WTC11 (cell line): ENCODE results near the gene STON2. TPM values are rescaled to one million over a fixed set of nuclear protein-coding genes. Genes with fewer than 3 reads are reported as not detected.

ENCODE experiments used
- ATAC-seq: fragments of 200-7000 bp; cut with Tn5 transposase; 2 replicates; pipeline ENCODE4 v1.10.0; 2021; ENCODE audit warnings: mild to moderate bottlenecking, moderate library complexity
- CTCF ChIA-PET: fragments of 300-600 bp; sonication (Branson Sonifier 250); formaldehyde crosslinking; loops from one replicate; lab custom pipeline; 2021; ENCODE audit warnings: antibody characterized with exemption; lab: Charles Lee
- POLR2A ChIA-PET: fragments of 350-600 bp; sonication (Branson Sonifier 250); formaldehyde crosslinking; loops from one replicate; lab custom pipeline; 2021; ENCODE audit warnings: antibody characterized with exemption; lab: Charles Lee
- DNase-seq: peaks from one replicate; pipeline ENCODE4 v3.0.0; 2021; ENCODE audit warnings: low spot score
- H3K27ac Mint-ChIP-seq: 2 replicates; pipeline ENCODE4 v1.8.0; 2021; ENCODE audit warnings: mixed read lengths
- H3K27me3 Mint-ChIP-seq: 2 replicates; pipeline ENCODE4 v1.8.0; 2021; ENCODE audit warnings: low read depth, mild to moderate bottlenecking, moderate library complexity, mixed read lengths
- H3K36me3 Mint-ChIP-seq: 2 replicates; pipeline ENCODE4 v1.8.0; 2021; ENCODE audit warnings: mixed read lengths
- H3K4me1 Mint-ChIP-seq: 2 replicates; pipeline ENCODE4 v1.8.0; 2022; ENCODE audit warnings: mixed read lengths
- H3K4me3 Mint-ChIP-seq: 2 replicates; pipeline ENCODE4 v1.8.0; 2021; ENCODE audit warnings: mild to moderate bottlenecking, moderate library complexity, mixed read lengths
- H3K9me3 Mint-ChIP-seq: 2 replicates; pipeline ENCODE4 v1.8.0; 2021; ENCODE audit warnings: mixed read lengths
- ATF3 ChIP-seq: sonication (generic); formaldehyde crosslinking; conservative IDR thresholded peaks from 2 replicates; pipeline ENCODE4 v1.8.1; 2022; ENCODE audit warnings: mild to moderate bottlenecking, missing genetic modification reagents
- CBFB ChIP-seq: sonication (generic); formaldehyde crosslinking; IDR thresholded peaks from 2 replicates; pipeline ENCODE4 v1.8.1; 2022; ENCODE audit warnings: mild to moderate bottlenecking, low read depth, missing genetic modification reagents
- FOXJ3 ChIP-seq: sonication (generic); formaldehyde crosslinking; IDR thresholded peaks from 2 replicates; pipeline ENCODE4 v1.9.0; 2021; ENCODE audit warnings: missing genetic modification reagents, mild to moderate bottlenecking, borderline replicate concordance
- GTF2I ChIP-seq: fragments of 250-450 bp; sonication (Bioruptor Pico); conservative IDR thresholded peaks from 2 replicates; pipeline ENCODE4 v1.4.0; 2021; ENCODE audit warnings: mild to moderate bottlenecking
- IRF1 ChIP-seq: sonication (generic); formaldehyde crosslinking; IDR thresholded peaks from 2 replicates; pipeline ENCODE4 v1.8.0; 2023; ENCODE audit warnings: missing genetic modification reagents
- MXD4 ChIP-seq: fragments of 250-450 bp; sonication (Bioruptor Pico); IDR thresholded peaks from 2 replicates; pipeline ENCODE4 v1.8.0; 2021; ENCODE audit warnings: mild to moderate bottlenecking, moderate library complexity, borderline replicate concordance
- NFE2L1 ChIP-seq: sonication (generic); formaldehyde crosslinking; IDR thresholded peaks from 2 replicates; pipeline ENCODE4 v1.8.1; 2023; ENCODE audit warnings: missing genetic modification reagents
- NR1H2 ChIP-seq: sonication (generic); formaldehyde crosslinking; IDR thresholded peaks from 2 replicates; pipeline ENCODE4 v1.9.0; 2021; ENCODE audit warnings: mild to moderate bottlenecking, moderate library complexity, missing genetic modification reagents
- NR3C1 ChIP-seq: sonication (generic); formaldehyde crosslinking; conservative IDR thresholded peaks from 2 replicates; pipeline ENCODE4 v1.8.1; 2023; ENCODE audit warnings: low read depth, mild to moderate bottlenecking, missing genetic modification reagents
- PRRX2 ChIP-seq: fragments of 250-450 bp; sonication (Bioruptor Pico); IDR thresholded peaks from 2 replicates; pipeline ENCODE4 v1.8.0; 2021; ENCODE audit warnings: mild to moderate bottlenecking
- SMAD4 ChIP-seq: sonication (generic); formaldehyde crosslinking; IDR thresholded peaks from 2 replicates; pipeline ENCODE4 v1.8.0; 2022; ENCODE audit warnings: mild to moderate bottlenecking, missing genetic modification reagents
- SOX15 ChIP-seq: fragments of 250-450 bp; sonication (Bioruptor Pico); IDR thresholded peaks from 2 replicates; pipeline ENCODE4 v1.9.0; 2021; ENCODE audit warnings: mild to moderate bottlenecking
- TEAD4 ChIP-seq: sonication (generic); formaldehyde crosslinking; IDR thresholded peaks from 2 replicates; pipeline ENCODE4 v1.8.0; 2022; ENCODE audit warnings: mild to moderate bottlenecking, missing genetic modification reagents
- ZNF317 ChIP-seq: sonication (generic); formaldehyde crosslinking; IDR thresholded peaks from 2 replicates; pipeline ENCODE4 v1.8.1; 2023; ENCODE audit warnings: low read depth, mild to moderate bottlenecking, moderate library complexity, missing genetic modification reagents, borderline replicate concordance
- ZNF423 ChIP-seq: fragments of 250-450 bp; sonication (Bioruptor Pico); IDR thresholded peaks from 2 replicates; pipeline ENCODE4 v2.1.2; 2022; ENCODE audit warnings: mild to moderate bottlenecking, moderate library complexity
- total RNA-seq: library from RNA; stranded (reverse); gene quantifications from 3 replicates; pipeline ENCODE4 v1.2.3, GENCODE V29; 2021
- TF ChIP-seq, protein P1 (sequence below): fragments of 250-450 bp; sonication (Bioruptor Pico); IDR thresholded peaks from 2 replicates; pipeline ENCODE4 v1.9.0; 2021; ENCODE audit warnings: moderate library complexity, mild to moderate bottlenecking, inconsistent platforms, borderline replicate concordance
- TF ChIP-seq, protein P2 (sequence below): sonication (generic); formaldehyde crosslinking; IDR thresholded peaks from 2 replicates; pipeline ENCODE4 v1.8.1; 2022; ENCODE audit warnings: low read depth, mild to moderate bottlenecking, moderate library complexity, missing genetic modification reagents, borderline replicate concordance
- TF ChIP-seq, protein P3 (sequence below): fragments of 250-450 bp; sonication (Bioruptor Pico); IDR thresholded peaks from 2 replicates; pipeline ENCODE4 v1.9.0; 2021; ENCODE audit warnings: mild to moderate bottlenecking

STON2 gene
- total RNA-seq, 1 experiment from 2014 or later: 69.2 TPM

GRCh38 chr14:81329640-81330381 lies 70.3 kb downstream of the STON2 start:
- Mint-ChIP-seq H3K36me3 (no peaks in the 10 kb centered on the region), H3K9me3 (no peaks in the 10 kb centered on the region), H3K4me1 (peaks cover 25% of the 10 kb centered on the region), H3K27ac (no peak overlapping the region), H3K4me3 (no peak overlapping the region), H3K27me3 (no peaks in the 10 kb centered on the region)
- ChIA-PET CTCF (interaction anchor here (1.0 kb wide), 1 partner anchor 60 kb away, joined by 4 read pairs; no protein-coding TSS in a partner anchor), POLR2A (interaction anchor here (0.5 kb wide), 1 partner anchor 21 kb away, joined by 3 read pairs; no protein-coding TSS in a partner anchor)
- TF ChIP-seq, protein P1, sequence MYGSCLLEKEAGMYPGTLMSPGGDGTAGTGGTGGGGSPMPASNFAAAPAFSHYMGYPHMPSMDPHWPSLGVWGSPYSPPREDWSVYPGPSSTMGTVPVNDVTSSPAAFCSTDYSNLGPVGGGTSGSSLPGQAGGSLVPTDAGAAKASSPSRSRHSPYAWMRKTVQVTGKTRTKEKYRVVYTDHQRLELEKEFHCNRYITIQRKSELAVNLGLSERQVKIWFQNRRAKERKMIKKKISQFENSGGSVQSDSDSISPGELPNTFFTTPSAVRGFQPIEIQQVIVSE (CRISPR knock-in tag): no peak
- TF ChIP-seq NR3C1 (CRISPR knock-in tag) (no peak), SMAD4 (CRISPR knock-in tag) (no peak), GTF2I (no peak), SOX15 (no peak), TEAD4 (CRISPR knock-in tag) (no peak), FOXJ3 (CRISPR knock-in tag) (no peak)
- DNase-seq: no peak
- no peak for ATAC-seq

DNA sequence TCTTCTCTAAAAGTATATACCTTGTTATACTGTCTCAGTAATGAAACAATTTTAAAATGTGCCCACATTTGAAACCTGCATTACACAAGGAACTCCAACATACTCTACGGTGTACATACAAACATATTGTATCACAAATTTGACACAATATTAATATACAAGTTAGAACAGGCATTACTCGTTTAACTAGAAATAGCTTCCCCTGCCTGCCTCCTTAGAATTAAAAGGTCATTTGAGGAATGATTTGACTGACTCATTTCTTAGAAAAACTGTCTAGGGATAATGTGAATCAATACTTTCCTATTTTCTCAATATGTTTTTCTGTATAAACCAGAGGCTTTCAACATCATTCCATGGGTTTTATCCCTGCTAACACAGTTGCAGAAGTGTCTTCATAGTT lies 73.7 kb downstream of the STON2 start:
- no peak for DNase-seq
- Mint-ChIP-seq H3K4me3 (no peak overlapping the region), H3K27me3 (no peaks in the 10 kb centered on the region), H3K36me3 (no peaks in the 10 kb centered on the region), H3K27ac (no peak overlapping the region), H3K9me3 (no peaks in the 10 kb centered on the region), H3K4me1 (peaks cover 55% of the 10 kb centered on the region)
- ChIA-PET CTCF (no interaction called here), POLR2A (no interaction called here)
- TF ChIP-seq ATF3 (CRISPR knock-in tag) (no peak), NR1H2 (CRISPR knock-in tag) (no peak), IRF1 (no peak)
- TF ChIP-seq, protein P2, sequence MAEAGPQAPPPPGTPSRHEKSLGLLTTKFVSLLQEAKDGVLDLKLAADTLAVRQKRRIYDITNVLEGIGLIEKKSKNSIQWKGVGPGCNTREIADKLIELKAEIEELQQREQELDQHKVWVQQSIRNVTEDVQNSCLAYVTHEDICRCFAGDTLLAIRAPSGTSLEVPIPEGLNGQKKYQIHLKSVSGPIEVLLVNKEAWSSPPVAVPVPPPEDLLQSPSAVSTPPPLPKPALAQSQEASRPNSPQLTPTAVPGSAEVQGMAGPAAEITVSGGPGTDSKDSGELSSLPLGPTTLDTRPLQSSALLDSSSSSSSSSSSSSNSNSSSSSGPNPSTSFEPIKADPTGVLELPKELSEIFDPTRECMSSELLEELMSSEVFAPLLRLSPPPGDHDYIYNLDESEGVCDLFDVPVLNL: no peak
- ATAC-seq: no peak

DNA sequence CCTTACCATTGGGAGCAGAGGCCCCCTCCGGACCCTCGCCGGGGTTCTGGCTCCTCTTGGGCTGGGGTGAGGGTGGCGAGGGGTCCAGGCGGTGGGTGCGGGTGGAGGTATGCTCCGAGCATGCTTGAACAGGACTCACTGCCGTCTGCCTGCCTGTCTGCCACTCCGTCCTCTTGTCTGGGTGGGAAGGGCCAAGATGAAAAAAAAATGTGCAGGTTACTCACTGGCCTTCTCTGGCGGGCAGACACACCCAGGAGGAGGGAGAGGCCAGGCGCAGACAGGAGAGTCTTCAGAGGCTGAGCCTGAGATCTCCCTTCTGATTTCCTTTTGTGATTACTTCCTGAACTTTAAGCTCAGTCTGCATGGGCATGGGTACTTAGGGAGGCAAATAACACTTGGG lies 76.1 kb downstream of the STON2 start:
- Mint-ChIP-seq H3K4me1 (peaks cover 59% of the 10 kb centered on the region), H3K27ac (peak overlapping the region; percentile 51), H3K9me3 (no peaks in the 10 kb centered on the region), H3K27me3 (no peaks in the 10 kb centered on the region), H3K36me3 (peaks cover 10% of the 10 kb centered on the region), H3K4me3 (peak overlapping the region; percentile 70)
- ChIA-PET CTCF (interaction anchor here (1.3 kb wide), 1 partner anchor 55 kb away, joined by 4 read pairs; no protein-coding TSS in a partner anchor), POLR2A (no interaction called here)
- peak; percentile 89 for ATAC-seq
- DNase-seq: peak; percentile 53
- TF ChIP-seq CBFB (CRISPR knock-in tag): no peak
- TF ChIP-seq ZNF423 (CRISPR knock-in tag): peak; percentile 48; the same call in 1 of the 2 replicates

DNA sequence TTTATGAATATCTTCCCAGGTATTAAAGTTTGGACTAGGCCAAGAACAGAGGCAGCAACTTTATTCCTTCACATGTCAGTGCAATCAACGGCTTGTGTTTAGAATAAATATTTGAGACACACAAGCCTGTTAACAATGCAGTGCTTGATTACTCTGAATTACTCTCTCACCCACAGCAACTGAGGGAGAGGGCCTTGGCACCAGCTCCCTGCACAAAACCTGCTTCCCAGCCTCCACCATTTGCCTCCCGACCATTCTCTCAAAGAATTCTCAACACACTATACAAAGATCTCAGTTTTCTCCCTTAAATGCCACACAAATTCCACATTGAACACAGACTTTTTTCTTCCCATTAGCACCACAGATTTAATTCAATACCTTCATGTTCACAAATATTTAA lies 77.0 kb downstream of the STON2 start:
- no peaks in the 10 kb centered on the region for H3K9me3 Mint-ChIP-seq
- no peak for DNase-seq
- CTCF ChIA-PET: no interaction called here
- POLR2A ChIA-PET: no interaction called here
- H3K27me3 Mint-ChIP-seq: no peaks in the 10 kb centered on the region
- peak overlapping the region; percentile 51 for H3K27ac Mint-ChIP-seq
- H3K4me3 Mint-ChIP-seq: peak overlapping the region; percentile 70
- TF ChIP-seq NFE2L1 (no peak), ZNF317 (CRISPR knock-in tag) (no peak), MXD4 (CRISPR knock-in tag) (no peak), PRRX2 (CRISPR knock-in tag) (no peak)
- TF ChIP-seq, protein P3, sequence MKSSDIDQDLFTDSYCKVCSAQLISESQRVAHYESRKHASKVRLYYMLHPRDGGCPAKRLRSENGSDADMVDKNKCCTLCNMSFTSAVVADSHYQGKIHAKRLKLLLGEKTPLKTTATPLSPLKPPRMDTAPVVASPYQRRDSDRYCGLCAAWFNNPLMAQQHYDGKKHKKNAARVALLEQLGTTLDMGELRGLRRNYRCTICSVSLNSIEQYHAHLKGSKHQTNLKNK (CRISPR knock-in tag): no peak
- TF ChIP-seq, all 79 proteins: peak for 0
- no peak for ATAC-seq
- Mint-ChIP-seq H3K4me1 (peaks cover 59% of the 10 kb centered on the region), H3K36me3 (peaks cover 10% of the 10 kb centered on the region)
